ENCODE measurements around the gene KANK3. TPM values are rescaled to one million over a fixed set of nuclear protein-coding genes. Genes with fewer than 3 reads are reported as not detected.

The KANK3 gene
- total RNA-seq, 1 experiment from 2014 or later: 7.7 TPM

DNA sequence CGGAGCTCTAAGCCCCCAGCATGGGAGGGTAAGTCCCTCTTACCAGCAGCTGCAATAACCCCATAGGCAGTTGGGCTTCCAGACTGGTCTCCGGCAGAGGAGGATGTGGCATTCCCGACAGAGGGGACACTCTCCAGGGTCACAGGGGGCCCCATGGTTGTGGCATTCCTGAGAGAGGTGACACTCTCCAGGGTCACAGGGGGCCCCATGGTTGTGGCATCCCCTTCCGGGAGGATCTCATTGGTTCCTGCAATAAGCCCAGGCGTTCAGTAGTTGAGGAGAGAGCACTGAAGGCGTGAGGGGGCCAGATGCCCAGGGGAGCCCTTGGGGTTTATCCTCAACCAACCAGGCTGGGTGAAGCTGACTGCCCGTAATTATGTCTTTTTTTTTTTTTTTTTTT lies 40.3 kb downstream of the KANK3 start:
- Histone ChIP-seq H2BK120ac (ENCODE audit: low read depth, low read length, poor library complexity, severe bottlenecking) (no peak overlapping the region), H3K79me1 (ENCODE audit: insufficient read depth, low read depth, low read length, poor library complexity, severe bottlenecking) (no peaks in the 10 kb centered on the region), H3T11ph (ENCODE audit: low read length) (no peak overlapping the region), H3K18ac (ENCODE audit: insufficient read length, low read depth, low read length) (no peak overlapping the region), H3K9me3 (ENCODE audit: control insufficient read depth, low read depth, low read length) (no peaks in the 10 kb centered on the region), H2BK15ac (ENCODE audit: low read depth, low read length) (no peak overlapping the region), H4K91ac (ENCODE audit: insufficient read length, low read depth, low read length) (no peak overlapping the region), H2AFZ (ENCODE audit: low read length) (no peak overlapping the region), H4K8ac (replicated peaks; ENCODE audit: insufficient read length, low read depth, low read length) (no peak overlapping the region), H3K27ac (ENCODE audit: insufficient read length, low read depth, low read length) (no peak overlapping the region), H4K5ac (ENCODE audit: insufficient read length, low read depth, low read length) (no peak overlapping the region), H3K23ac (ENCODE audit: insufficient read length, low read depth, low read length) (no peak overlapping the region), H2AK5ac (ENCODE audit: insufficient read length, low read length) (no peak overlapping the region), H3K4me2 (ENCODE audit: insufficient read depth, insufficient read length, low read length) (no peak overlapping the region), H3K14ac (ENCODE audit: insufficient read depth, low read length) (no peak overlapping the region), H2BK5ac (ENCODE audit: insufficient read length, low read length) (no peak overlapping the region), H4K20me1 (ENCODE audit: control insufficient read depth, insufficient read depth, insufficient read length) (no peaks in the 10 kb centered on the region), H2BK20ac (ENCODE audit: low read depth, low read length, poor library complexity, severe bottlenecking) (no peak overlapping the region), H3K79me2 (ENCODE audit: insufficient read depth, low read length) (no peaks in the 10 kb centered on the region; the same call in 1 of the 2 replicates), H3K9ac (ENCODE audit: extremely low read depth, insufficient read length, low read length) (no peak overlapping the region), H2BK12ac (ENCODE audit: insufficient read length, low read depth, low read length) (no peak overlapping the region), H3K56ac (ENCODE audit: insufficient read length, low read depth, low read length) (no peak overlapping the region), H3K4ac (ENCODE audit: low read depth, low read length) (no peak overlapping the region), H3K4me1 (ENCODE audit: insufficient read depth, low read length) (no peaks in the 10 kb centered on the region), H3K23me2 (ENCODE audit: insufficient read length, low read depth, low read length, poor library complexity, severe bottlenecking) (peaks cover 5% of the 10 kb centered on the region), H3K27me3 (ENCODE audit: insufficient read depth, low read length) (no peaks in the 10 kb centered on the region)
- Mint-ChIP-seq H3K4me3 (no peak overlapping the region), H3K27me3 (ENCODE audit: low read depth) (no peaks in the 10 kb centered on the region), H3K4me1 (peaks cover 19 to 24% of the 10 kb centered on the region in 2 experiments), H3K9me3 (no peaks in the 10 kb centered on the region), H3K27ac (no peak overlapping the region), H3K36me3 (ENCODE audit: insufficient read depth in 1 of 3, low read depth in 3 of 3) (peaks cover 11 to 26% (median 21%) of the 10 kb centered on the region in 3 experiments)
- TF ChIP-seq, protein P1, sequence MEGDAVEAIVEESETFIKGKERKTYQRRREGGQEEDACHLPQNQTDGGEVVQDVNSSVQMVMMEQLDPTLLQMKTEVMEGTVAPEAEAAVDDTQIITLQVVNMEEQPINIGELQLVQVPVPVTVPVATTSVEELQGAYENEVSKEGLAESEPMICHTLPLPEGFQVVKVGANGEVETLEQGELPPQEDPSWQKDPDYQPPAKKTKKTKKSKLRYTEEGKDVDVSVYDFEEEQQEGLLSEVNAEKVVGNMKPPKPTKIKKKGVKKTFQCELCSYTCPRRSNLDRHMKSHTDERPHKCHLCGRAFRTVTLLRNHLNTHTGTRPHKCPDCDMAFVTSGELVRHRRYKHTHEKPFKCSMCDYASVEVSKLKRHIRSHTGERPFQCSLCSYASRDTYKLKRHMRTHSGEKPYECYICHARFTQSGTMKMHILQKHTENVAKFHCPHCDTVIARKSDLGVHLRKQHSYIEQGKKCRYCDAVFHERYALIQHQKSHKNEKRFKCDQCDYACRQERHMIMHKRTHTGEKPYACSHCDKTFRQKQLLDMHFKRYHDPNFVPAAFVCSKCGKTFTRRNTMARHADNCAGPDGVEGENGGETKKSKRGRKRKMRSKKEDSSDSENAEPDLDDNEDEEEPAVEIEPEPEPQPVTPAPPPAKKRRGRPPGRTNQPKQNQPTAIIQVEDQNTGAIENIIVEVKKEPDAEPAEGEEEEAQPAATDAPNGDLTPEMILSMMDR (conservative IDR thresholded peaks at IDR 0.05): no peak
- no peak for DNase-seq
- no CpG with 5 or more reads among the region's 7 CpGs for WGBS (ENCODE audit: extremely low coverage, insufficient read length, low lambda C conversion rate)
